ENCODE measurements around the gene S100A6. TPM values are rescaled to one million over a fixed set of nuclear protein-coding genes. Genes with fewer than 3 reads are reported as not detected.

S100A6 gene
- total RNA-seq, 1 donor from 2014 or later, result 336 TPM

- no peak for DNase-seq
- Histone ChIP-seq H3K4me3 (no peak overlapping the region), H3K9me3 (replicated peaks) (no peaks in the 10 kb centered on the region), H3K27ac (replicated peaks) (no peak overlapping the region), H3K4me1 (peaks cover 37% of the 10 kb centered on the region), H3K27me3 (ENCODE audit: low read depth) (no peaks in the 10 kb centered on the region), H3K36me3 (no peaks in the 10 kb centered on the region)
- TF ChIP-seq CTCF (IDR thresholded peaks at IDR 0.05; ENCODE audit: borderline replicate concordance), result no peak
- intact Hi-C loops (cut with micrococcal nuclease), result no loop called here
Measured at GRCh38 chr1:153571706-153572105, 35.9 kb upstream of the S100A6 start.

GRCh38 chr1:153570874-153571273 is 35.1 kb upstream of the S100A6 start:
- H3K36me3 ChIP-seq, result no peaks in the 10 kb centered on the region
- peaks cover 46% of the 10 kb centered on the region for H3K4me1 ChIP-seq
- H3K27ac ChIP-seq (replicated peaks), result no peak overlapping the region
- TF ChIP-seq CTCF (IDR thresholded peaks at IDR 0.05; ENCODE audit: borderline replicate concordance), result no peak
- H3K9me3 ChIP-seq (replicated peaks), result no peaks in the 10 kb centered on the region
- H3K27me3 ChIP-seq (ENCODE audit: low read depth), result no peaks in the 10 kb centered on the region
- no peak overlapping the region for H3K4me3 ChIP-seq
- no peak for DNase-seq
- intact Hi-C loops (cut with micrococcal nuclease), result no loop called here

- no peak for TF ChIP-seq CTCF (IDR thresholded peaks at IDR 0.05; ENCODE audit: borderline replicate concordance)
- Histone ChIP-seq H3K27ac (replicated peaks) (no peak overlapping the region), H3K27me3 (ENCODE audit: low read depth) (no peaks in the 10 kb centered on the region), H3K9me3 (replicated peaks) (no peaks in the 10 kb centered on the region), H3K4me1 (peaks cover 54% of the 10 kb centered on the region), H3K4me3 (no peak overlapping the region), H3K36me3 (no peaks in the 10 kb centered on the region)
- DNase-seq, result no peak
- intact Hi-C loops (cut with micrococcal nuclease), result loop anchor here (5.0 to 10.0 kb wide), 2 partner anchors 37 to 55 kb away; no protein-coding TSS in a partner anchor
Measured at GRCh38 chr1:153569465-153569864, 33.7 kb upstream of the S100A6 start.

- Histone ChIP-seq H3K9me3 (replicated peaks) (no peaks in the 10 kb centered on the region), H3K4me3 (peak overlapping the region; percentile 51), H3K27me3 (ENCODE audit: low read depth) (no peaks in the 10 kb centered on the region), H3K4me1 (peaks cover 54% of the 10 kb centered on the region), H3K36me3 (no peaks in the 10 kb centered on the region), H3K27ac (replicated peaks) (peak overlapping the region; percentile 91)
- intact Hi-C loops (cut with micrococcal nuclease), result loop anchor here (5.0 to 10.0 kb wide), 2 partner anchors 36 to 54 kb away; no protein-coding TSS in a partner anchor
- DNase-seq, result peak; percentile 90
- no peak for TF ChIP-seq CTCF (IDR thresholded peaks at IDR 0.05; ENCODE audit: borderline replicate concordance)
Measured at GRCh38 chr1:153568367-153569099, 32.7 kb upstream of the S100A6 start.

- Histone ChIP-seq H3K27me3 (ENCODE audit: low read depth) (no peaks in the 10 kb centered on the region), H3K4me1 (peaks cover 48% of the 10 kb centered on the region), H3K36me3 (no peaks in the 10 kb centered on the region), H3K27ac (replicated peaks) (peak overlapping the region; percentile 91), H3K9me3 (replicated peaks) (no peaks in the 10 kb centered on the region), H3K4me3 (peak overlapping the region; percentile 51)
- DNase-seq, result no peak
- intact Hi-C loops (cut with micrococcal nuclease), result loop anchor here (5.0 to 10.0 kb wide), 2 partner anchors 35 to 53 kb away; no protein-coding TSS in a partner anchor
- TF ChIP-seq CTCF (IDR thresholded peaks at IDR 0.05; ENCODE audit: borderline replicate concordance), result no peak
Measured at GRCh38 chr1:153567621-153568366, 32.0 kb upstream of the S100A6 start.
